ENCODE data around the gene HINT1.
A peak's percentile ranks its signal among the peaks of the same experiment; 100 is the strongest.
"Not testable (repeated sequence)": the region's sequence is repeated elsewhere in the genome, so short reads cannot be mapped to it uniquely, and the experiment has no call there.

HINT1 gene

DNA sequence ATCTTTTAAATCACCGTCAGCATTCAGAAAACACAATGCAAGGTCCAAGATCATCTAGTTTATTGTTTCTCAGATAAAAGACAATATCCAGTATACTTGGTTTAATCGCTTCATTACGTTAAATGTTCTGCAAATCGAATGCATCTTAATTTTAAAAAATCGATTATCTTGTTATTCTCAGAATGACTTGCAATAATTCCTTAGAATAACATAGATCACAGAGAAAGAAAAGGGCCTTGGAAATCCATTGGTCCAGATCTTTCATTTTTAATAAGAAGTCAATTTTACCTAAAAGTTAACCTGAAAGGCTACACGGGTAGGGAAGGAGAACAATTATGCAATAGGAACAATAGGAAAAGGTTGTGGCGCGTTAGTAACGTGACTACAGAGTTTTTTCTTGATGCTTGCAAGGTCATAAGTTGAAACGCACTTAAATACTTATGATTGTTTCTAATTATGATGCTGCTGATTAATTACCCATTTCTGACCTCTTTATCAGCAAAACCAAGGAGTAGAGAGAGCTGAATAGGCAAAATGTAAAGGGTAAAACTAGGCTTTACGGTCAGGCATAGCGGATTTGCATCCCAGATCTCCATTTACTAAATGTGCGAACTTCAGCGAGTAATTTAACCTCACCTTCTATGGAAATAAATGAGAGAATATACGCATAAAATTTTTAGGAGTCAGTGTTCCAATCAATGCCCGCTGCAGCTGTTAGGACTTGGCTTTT lies 4.9 kb upstream of the HINT1 start:
- DNase-seq, result no peak

DNA sequence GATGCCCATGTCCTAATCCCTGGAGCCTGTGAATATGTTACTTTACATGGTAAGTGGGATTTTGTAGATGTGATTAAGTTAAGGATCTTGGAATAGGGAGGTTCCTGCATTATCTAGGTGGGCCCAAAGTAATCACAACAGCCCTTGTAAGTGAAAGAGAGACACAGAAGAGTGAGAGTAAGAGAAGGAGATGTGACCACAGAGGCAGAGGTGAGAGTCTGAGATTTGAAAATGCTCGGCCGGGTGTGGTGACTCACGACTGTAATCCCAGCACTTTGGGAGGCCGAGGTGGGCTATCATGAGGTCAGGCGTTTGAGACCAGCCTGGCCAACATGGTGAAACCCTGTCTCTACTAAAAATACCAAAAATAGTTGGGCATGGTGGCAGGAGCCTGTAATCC lies 2.6 kb upstream of the HINT1 start:
- no peak for DNase-seq

DNA sequence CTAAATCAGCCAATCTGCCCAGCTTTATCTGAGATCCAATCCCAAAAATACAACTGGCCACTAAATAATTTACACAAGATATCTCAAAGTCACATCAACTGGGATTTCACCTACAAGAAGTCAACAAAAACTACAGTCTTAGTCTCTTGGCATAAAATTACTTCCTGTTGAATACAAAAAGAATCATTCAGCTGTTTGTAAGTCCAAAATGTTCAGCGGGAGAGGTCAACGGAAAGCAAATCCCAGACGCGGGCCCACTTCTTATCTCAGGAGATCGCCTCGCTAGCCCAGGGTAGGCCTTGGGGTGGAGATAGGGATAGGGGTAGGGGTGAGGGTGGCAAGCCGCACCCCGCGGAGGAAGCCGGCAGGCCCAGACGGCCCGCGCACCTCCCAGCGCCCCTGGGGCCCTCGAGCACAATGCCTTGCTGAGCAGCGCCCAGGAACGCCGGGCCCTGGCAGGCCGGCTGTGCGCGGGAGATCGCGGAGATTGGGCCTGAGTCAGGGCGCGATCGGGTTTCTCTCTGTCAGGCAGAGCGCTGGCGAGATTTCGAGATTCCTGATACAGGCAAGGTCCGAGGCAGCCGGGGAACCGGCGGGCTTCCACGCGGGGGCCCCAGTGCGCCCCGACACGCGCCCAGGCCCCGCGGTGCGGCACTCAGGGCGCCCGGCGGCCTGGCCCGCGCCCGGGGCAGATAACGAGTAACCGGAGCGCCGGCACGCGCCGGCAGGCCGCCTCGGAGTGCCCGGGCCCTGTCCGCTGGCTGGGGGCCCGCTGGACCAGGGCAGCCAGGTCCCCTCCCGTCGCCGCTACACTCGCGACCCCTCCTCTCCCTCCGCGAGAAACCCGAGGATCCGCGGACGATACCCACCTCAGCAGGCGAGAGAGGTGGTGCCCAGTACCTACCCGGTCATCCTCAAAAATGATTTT lies 601 bp downstream of the HINT1 start:
- peak; percentile 19 for DNase-seq

DNA sequence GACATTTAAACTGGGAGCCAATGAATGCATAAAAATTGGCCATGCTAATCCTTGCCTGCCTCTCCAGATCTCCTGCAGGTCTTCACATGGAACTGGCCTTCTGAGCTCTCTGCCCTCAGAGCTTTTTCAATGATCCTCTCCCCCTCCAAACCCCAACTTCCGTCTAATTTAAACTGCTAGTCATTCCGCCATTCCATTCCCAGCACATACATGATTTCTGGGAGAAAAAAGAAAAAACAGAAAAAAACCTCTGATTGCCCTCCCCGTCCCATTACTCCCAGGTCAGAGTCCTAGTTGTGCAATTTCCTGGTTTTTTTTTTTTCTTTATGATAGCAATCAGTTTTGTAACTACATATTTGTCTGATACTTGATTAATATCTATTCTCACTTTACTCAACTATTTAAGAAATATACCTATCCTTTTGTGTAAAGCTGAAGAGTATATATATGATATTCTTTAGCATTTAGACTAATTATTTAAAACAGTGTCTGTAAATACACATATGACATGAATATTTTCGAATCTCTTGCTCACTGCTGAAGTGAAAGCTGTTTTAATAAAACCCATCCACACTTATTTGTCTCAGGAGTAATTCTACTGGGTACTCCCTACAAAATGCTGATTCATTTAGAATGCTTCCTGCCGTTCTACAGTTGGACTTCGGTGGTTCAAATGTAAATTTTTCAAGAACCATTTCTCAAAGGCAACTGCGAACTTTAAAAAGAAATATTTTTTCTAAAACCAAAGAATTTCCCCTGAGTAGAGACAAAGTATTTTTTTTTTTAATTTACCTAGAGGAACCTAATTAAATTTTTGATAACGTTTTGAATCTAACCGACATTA lies 1.6 kb downstream of the HINT1 start:
- DNase-seq, result no peak

DNA sequence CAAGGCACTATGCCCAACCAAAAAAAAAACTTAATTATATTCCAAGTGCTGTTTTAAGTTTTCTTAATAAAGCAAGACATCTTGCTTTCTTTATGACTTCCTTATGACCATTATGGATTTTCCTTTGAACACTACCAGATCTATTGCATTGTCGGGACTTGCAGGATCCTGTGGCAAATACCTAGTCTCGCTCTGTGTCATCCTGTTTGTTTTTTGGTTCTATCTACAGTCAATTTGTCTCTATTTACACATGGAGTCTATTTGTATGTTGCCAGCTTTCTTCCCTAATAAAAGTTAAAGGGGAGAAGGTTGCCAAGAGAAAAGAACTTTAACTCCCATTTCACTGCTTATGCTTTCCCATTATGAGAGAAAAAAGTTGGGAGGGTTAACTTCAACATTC lies 4.9 kb downstream of the HINT1 start:
- no peak for DNase-seq

DNA sequence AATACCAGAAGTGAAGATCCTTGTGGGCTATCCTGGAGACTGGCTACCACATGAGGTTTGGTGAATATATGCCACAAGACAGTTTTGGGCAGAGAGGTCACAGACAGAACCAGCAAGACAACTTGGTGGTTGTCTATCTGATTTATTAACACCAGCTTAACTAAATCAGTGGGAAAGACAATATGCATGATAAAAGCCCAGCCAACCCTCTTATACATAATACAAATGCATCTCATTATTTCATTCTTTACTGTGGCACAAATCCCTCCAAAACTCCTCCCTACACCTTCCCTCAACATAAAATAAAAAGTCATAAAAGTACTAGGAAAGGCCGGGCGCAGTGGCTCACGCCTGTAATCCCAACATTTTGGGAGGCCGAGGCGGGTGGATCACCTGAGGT lies 8.1 kb downstream of the HINT1 start:
- no peak for DNase-seq

DNA sequence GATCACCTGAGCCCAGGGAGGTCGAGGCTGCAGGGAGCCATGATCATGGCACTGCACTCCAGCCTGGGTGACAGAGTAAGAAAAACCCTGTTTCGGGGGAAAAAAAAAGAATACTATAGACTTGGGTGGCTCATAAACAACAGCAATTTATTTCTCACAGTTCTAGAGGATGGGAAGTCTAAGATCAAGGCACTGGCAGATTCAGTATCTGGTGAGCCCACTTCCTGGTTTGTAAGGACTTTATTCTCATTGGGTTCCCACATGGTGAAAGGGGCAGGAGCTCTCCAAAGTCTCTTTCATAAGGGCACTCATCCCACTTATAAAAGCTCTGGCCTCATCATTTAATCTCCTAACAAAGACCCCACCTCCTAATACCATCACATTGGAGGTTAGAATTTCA lies 8.7 kb downstream of the HINT1 start:
- no peak for DNase-seq

DNA sequence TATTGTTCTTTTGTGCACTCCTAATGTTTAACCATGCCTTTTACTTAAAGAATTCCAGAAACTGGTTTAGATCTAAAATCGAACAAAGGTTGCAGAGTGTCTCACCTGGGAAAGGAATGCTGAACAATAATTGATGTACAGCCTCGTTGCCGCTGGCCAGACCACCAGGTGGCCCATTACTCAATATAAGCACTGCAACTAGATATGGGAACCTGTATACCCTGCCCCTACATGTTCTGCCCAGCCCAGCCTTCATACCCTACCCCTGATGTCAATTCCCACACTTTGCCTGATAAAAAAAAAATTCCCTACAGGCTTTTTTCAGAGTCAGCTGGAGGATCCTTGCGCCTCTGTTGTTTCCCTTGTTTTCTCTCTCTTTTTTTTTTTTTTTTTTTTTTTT lies 13.8 kb downstream of the HINT1 start:
- no peak for DNase-seq

DNA sequence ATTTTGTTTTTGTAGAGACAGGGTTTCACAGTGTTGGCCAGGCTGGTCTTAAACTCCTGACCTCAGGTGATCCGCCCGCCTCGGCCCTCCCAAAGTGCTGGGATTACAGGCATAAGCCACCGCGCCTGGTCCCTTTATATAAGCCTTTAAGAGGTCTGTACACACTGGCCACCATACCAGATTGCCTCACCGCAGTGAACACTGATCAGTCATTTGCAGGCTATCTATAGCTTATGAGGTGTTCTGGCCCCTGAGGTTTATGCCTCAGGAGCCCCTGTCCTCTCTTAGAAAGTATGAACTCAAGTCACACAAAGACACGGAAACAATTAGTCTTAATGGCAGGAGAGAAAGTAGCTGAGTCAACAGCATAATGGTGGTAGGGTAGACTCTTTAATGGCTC lies 14.6 kb downstream of the HINT1 start:
- DNase-seq, result no peak

DNA sequence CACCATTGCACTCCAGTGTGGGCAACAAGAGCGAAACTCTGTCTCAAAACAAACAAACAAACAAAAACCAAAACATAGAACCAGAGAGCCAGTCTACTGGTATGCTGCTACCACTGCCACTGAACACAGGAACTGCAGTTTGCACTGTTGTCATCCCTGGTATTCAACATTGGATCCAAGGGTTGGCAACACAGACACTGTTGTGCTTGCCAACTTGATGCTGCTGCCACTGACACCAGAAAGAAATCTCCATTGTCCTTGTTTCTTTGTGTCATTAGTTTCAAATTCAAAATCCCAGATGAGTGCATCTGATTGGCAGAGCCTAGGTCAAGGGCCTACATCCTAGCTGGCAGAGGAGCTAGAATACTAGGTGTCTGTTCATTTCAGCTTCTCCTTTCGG lies 16.2 kb downstream of the HINT1 start:
- no peak for DNase-seq

DNA sequence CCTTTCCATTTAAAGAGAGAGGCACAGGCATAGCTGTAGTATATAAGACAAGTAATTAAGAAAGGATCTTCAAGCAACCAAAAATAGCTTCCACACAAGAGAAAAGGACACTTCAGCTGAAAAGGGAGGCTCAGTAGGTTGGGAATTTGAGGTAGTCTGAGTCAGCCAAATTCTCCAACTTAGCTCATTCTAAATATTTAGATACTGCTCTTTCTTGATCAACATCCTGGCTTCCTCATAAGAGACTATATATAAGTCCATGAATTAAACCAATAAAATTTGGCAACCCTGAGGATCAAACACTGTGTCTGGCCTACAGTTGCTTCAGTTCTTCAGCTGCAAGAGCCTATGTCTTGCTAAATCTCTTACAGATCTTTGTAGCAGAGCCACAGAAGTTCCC lies 17.8 kb downstream of the HINT1 start:
- no peak for DNase-seq

DNA sequence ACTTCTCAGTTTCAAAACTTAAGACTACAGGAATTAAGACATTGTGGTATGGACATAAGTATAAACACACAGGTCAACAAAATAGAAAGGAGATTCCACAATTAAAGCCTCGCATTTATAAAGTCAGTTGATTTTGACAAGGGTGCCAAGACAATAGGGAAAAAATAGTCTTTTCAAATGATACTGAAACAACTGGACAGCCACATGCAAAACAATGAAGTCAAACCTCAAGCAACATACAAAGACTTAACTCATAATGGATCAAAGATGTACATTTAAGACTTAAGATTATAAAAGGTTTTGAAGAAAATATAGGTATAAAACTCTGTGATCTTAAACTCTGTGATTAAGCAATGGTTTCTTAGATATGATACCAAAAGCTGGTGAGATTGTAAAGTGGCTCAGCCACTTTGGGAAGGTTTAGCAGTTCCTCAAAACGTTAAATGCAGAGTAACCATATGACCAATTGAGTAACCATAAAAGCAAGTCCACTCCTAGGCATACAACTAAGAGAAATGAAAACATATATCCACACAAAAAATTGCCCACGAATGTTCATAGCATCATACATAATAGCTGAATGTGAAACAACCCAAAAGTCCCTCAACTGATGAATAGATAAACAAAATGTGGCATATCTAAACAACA lies 22.0 kb downstream of the HINT1 start:
- DNase-seq, result no peak

DNA sequence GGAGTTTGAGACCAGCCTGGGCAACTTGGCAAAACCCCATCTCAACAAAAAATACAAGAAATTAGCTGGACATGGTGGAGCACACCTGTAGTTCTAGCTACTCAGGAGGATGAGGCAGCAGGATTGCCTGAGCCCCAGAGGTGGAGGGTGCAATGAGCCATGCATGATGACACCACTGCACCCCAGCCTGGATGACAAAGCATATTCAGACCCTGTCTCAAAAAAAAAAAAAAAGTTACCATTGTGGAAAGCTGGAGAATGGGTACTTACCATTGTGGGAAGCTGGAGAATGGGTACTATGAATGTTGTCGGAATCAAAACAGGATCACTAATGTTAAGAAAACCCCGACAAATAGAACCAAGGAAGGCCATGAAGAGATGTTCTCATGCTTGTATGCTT lies 25.7 kb downstream of the HINT1 start:
- DNase-seq, result no peak

DNA sequence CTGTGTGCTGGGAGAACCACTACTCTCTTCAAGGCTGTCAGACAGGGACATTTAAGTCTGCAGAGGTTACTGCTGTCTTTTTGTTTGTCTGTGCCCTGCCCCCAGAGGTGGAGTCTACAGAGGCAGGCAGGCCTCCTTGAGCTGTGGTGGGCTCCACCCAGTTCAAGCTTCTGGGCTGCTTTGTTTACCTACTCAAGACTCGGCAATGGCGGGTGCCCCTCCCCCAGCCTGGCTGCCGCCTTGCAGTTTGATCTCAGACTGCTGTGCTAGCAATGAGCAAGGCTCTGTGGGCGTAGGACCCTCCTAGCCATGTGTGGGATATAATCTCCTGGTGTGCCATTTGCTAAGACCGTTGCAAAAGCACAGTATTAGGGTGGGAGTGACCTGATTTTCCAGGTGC lies 26.6 kb downstream of the HINT1 start:
- not testable (repeated sequence) for DNase-seq

DNA sequence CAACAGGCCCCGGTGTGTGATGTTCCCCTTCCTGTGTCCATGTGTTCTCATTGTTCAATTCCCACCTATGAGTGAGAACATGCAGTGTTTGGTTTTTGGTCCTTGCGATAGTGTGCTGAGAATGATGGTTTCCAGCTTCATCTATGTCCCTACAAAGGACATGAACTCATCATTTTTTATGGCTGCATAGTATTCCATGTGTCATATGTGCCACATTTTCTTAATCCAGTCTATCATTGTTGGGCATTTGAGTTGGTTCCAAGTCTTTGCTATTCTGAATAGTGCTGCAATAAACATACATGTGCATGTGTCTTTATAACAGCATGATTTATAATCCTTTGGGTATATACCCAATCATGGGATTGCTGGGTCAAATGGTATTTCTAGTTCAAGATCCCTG lies 32.0 kb downstream of the HINT1 start:
- not testable (repeated sequence) for DNase-seq

DNA sequence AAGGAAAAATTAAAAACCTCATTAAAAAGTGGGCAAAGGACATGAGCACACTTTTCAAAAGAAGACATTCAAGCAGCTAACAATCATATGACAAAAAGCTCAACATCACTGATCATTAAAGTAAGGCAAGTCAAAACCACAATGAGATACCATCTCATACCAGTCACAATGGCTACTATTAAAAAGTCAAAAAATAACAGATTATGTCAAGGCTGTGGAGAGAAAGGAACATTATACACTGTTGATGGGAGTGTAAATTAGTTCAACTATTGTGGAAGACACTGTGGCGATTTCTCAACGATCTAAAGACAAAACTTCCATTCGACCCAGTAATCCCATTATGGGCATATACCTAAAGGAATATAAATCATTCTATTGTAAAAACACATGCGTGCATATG lies 35.8 kb downstream of the HINT1 start:
- no peak for DNase-seq

DNA sequence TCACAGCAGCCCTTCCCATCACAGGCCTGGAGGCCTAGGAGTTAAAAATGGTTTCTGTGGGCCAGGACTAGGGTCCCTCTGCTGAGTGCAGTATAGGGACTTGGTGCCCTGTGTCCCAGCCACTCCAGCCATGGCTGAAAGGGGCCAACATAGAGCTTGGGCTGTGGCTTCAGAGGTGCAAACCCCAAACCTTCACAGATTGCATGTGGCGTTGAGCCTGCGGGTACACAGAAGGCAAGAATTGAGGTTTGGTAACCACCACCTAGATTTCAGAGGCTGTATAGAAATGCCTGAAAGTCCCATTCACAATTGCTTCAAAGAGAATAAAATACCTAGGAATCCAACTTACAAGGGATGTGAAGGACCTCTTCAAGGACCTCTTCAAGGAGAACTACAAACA lies 37.8 kb downstream of the HINT1 start:
- DNase-seq, result not testable (repeated sequence)

DNA sequence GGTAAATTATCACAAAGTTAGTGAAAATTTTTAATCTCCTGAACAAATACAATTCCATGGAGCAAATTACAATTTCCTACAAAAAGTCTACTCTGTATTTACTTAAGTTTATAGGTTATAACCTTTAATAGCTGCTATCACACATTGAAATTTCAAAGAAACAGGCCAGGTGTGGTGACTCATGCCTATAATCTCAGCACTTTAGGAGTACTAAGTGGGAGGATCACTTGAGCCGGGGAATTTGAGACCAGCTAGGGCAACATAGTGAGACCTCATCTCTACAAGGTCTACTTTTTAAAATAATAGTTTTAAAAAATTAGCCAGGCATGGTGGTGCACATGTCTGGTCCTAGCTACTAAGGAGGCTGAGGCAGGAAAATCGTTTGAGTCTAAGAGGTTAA lies 50.3 kb downstream of the HINT1 start:
- DNase-seq, result no peak

DNA sequence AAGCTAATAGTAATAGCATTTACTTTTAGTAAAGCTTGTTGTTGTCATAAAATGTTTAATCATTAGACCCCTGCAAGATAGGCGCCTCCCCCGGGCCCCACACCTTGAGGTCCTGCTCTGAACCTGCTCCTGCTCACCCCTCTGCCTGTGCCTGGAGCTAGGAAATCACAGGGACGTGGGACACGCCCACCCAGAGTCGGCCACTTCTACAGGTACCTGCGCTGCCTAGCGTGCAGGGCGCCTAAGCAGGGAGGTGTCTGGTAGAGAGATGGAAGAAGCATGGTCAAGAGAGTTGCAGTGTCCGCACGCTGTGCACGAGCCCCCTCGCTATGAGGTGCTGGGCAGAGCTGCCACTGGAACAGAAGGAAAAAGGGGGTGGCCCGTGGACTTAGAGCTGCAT lies 52.6 kb downstream of the HINT1 start:
- DNase-seq, result no peak

DNA sequence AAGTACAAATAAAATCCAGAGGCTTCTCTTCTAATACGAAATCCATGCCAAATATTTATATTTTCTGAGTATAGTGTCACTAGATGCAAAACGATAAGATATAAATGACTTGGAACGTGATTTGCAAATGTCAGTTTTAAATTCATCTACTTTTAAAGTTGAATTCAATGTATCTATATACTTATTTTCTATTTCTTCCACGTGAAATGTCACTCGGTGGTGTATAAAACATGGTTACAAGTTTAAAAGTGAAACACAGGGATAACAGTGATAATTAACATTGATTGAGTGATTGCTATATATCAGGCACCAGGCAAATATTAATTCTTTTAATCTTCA lies 54.8 kb downstream of the HINT1 start:
- DNase-seq, result no peak

DNA sequence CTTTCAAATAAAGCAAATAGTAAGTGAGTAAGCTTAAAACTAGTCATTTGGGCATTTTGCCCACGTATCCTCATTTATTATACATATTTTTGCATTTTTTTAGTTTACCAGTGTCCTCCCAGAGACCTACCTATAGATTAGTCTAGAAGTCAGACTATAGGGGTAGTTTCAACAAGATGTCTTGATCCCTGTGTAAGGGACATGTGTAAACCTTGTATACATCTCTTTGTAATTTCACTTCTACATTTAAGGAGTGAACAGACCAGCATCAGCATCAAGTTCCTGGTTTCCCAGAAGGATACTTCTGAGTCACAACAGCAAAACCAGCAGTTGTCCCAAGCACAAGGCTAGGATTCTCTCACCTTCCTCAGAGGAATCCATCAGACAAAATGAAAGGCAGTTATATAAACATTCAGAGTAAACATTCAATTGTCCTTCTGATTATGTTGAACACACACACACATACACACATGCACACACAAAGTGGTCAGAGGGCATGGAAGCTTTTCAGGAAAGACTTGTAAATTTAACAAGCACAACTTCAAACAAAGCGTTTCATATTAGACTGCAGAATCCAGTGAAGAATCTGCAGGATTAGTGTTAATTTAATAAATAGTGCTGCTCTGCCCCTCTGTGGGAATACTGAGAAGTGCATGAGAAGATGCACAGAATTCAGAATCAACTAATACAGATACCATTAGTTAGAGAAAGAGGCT lies 55.4 kb downstream of the HINT1 start:
- DNase-seq, result peak; percentile 11
